T-helper 9 cell (primary cell): ENCODE data around the gene RAB35.
"Not testable (repeated sequence)": the region's sequence is repeated elsewhere in the genome, so short reads cannot be mapped to it uniquely, and the experiment has no call there.

Source experiments
- DNase-seq: peaks from one replicate; pipeline ENCODE4 v3.0.0-alpha.2; 2020

The RAB35 gene

DNA sequence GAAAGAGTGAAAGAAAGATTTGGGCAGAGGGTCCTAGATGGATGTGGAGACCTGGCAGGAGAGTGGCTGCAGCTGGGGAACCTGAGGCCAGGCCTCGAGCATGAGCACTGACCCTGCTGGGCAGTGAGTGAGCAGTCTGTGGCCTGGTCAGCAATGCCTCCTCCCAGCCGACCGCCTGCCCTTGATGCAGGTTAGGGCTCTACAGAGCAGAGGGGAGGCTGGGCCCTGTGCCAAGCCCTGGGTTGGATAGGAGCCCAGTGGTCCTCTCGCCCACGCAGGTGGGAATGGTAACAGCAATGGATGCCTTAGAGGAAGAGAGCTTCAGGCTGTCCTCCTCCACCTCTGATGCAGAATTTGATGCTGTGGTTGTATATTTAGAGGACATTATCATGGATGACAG, 59.8 kb downstream of the RAB35 start:
- no peak for DNase-seq

DNA sequence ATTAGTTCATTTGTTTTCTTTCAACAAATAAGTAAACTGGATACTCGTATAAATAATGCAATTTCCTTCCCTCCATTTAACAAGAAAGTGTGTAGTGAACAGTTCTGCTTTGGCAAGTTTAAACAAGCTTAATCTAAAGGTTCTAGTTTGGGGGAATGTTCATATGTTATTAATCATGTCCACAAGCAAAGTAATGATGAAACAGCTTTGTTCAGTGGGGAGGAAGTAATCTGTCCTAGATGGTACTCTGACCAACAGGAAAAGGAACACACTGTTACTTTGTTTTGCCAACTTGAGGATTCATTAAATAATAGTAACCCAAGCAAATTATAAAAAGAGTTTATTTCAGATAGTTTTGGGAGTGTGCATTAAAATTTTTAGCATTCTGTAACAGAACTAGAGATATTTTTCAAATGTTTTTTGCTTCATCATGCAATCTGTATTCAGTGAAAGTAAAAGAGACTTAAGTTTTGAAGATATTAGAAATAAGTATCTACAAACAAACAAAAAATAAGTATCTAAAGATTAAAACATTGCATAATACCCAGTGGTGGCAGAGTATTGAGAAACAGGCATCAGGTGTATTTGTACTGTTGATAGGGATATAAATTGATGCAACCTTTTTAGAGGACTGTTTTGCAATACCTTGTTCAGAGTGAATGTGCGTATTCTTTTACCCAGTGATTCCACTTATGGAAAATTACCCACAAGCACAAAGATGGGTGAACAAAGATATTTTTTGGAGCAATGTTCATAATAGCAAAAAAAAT, 61.1 kb downstream of the RAB35 start:
- no peak for DNase-seq

DNA sequence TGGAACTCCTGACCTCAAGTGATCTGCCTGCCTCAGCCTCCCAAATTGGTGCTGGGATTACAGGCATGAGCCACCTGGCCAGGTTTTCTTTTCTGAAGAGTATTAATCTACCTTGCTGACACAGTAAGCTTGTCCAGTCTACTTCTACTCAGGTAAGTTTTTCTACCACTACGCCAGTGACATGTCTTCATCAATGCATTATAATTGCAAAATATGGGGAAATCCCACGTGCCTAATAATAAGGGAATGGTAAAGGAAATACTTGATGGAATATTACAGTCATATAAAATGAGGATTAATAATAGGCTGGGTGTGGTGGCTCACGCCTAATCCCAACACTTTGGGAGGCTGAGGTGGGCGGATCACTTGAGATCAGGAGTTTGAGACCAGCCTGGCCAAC, 62.3 kb downstream of the RAB35 start:
- no peak for DNase-seq

GRCh38 chr12:120051535-120051934, 65.0 kb downstream of the RAB35 start:
- DNase-seq: no peak

DNA sequence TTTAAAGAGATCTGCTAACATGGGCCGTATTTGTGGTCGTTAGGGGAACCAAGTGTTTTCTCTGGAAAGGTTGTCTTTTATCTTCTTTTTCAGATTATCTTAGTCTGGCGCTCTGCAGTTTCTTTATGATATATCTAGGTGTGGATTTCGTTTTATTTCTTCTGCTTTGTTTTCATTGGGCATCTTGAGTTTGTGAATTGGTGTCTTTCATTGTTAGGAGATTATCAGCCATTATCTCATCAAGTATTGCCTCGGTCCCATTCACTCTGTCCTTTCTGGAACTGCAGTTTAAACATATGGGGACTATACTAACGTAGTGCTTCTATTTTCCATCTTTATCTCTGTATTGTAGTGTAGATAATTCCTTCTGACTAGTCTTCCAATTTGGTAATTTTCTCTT, 67.1 kb downstream of the RAB35 start:
- no peak for DNase-seq

DNA sequence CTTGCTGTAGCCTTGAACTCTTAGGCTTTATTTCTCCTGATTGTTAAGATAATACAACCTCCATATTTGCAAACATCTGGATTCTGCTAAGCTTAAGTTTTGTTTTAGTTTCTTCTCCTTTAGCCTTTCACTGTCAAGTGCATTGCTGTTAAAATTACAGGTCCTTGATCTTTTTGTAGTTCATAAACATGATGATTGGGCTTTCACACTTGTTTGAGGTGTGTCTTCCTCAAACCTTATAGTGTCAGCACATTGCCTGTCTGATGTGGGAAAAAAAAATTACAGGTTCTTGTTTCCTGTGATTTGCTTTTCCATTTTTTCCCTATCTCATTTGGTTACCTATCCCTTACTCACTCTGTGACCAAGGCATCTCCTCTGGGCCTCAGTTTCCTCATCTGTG, 68.3 kb downstream of the RAB35 start:
- no peak for DNase-seq

DNA sequence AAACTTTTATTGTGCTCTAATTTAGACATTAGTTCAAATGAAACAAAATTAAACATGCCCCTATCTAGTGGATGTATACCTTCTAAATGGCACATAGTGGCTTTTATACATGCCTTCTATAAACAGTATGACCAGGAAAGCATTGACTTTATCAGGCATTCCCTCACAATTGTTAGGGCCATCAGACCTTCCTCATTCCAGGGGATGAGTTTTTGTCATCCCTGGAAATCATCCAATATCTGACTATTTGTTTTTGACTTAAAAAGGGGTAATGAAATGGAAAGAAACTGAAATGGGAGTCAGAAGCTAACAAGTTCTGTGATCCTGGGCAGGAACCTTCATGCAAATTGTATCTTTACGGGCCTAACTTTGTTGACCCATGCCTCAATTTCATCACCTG, 69.5 kb downstream of the RAB35 start:
- no peak for DNase-seq

DNA sequence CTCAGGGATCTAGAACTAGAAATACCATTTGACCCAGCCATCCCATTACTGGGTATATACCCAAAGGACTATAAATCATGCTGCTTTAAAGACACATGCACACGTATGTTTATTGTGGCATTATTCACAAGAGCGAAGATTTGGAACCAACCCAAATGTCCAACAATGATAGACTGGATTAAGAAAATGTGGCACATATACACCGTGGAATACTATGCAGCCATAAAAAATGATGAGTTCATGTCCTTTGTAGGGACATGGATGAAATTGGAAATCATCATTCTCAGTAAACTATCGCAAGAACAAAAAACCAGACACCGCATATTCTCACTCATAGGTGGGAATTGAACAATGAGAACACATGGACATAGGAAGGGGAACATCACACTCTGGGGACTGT, 71.2 kb downstream of the RAB35 start:
- DNase-seq: not testable (repeated sequence)
